Liver (tissue), 9 donors: ENCODE measurements around the gene VGLL4. TPM values are rescaled to one million over a fixed set of nuclear protein-coding genes. Genes with fewer than 3 reads are reported as not detected.

Source experiments
- DNase-seq: peaks from one replicate; pipeline ENCODE4 v3.0.0-alpha.2; 2017; ENCODE audit warnings: low spot score
- H3K27ac ChIP-seq, 2 donors: one replicate each; pipeline ENCODE4 v1.7.0; 2013; ENCODE audit warnings: inconsistent platforms in 2 of 2, low read length in 2 of 2, control low read depth in 1 of 2, low read depth in 1 of 2, mild to moderate bottlenecking in 1 of 2
- H3K27me3 ChIP-seq, 4 donors: one replicate each; pipeline versions ENCODE4 v1.6.1 to v1.7.0; 2013; ENCODE audit warnings: low read length in 3 of 4, inconsistent platforms in 1 of 4, mild to moderate bottlenecking in 1 of 4, moderate library complexity in 1 of 4; ENCODE audit not compliant: control insufficient read depth in 4 of 4, insufficient read depth in 4 of 4
- H3K36me3 ChIP-seq, 4 donors: one replicate each; pipeline versions ENCODE4 v1.6.1 to v1.7.0; 2013; ENCODE audit warnings: low read length in 3 of 4, mild to moderate bottlenecking in 3 of 4, low read depth in 1 of 4, moderate library complexity in 1 of 4; ENCODE audit not compliant: control insufficient read depth in 4 of 4, insufficient read depth in 3 of 4
- H3K4me1 ChIP-seq, 4 donors: one replicate each; pipeline versions ENCODE4 v1.6.1 to v1.7.0; 2013; ENCODE audit warnings: low read length in 3 of 4, mild to moderate bottlenecking in 3 of 4, moderate library complexity in 1 of 4; ENCODE audit not compliant: control insufficient read depth in 4 of 4, insufficient read depth in 4 of 4
- H3K4me3 ChIP-seq, 3 donors: one replicate each; pipeline versions ENCODE4 v1.6.1 to v1.7.0; 2013; ENCODE audit warnings: low read length in 3 of 3, control low read depth in 1 of 3, low read depth in 1 of 3, mild to moderate bottlenecking in 1 of 3
- H3K9ac ChIP-seq, 2 donors: one replicate each; pipeline ENCODE4 v1.7.0; 2013; ENCODE audit warnings: low read length in 2 of 2, mild to moderate bottlenecking in 2 of 2, moderate library complexity in 2 of 2, control low read depth in 1 of 2, low read depth in 1 of 2
- H3K9me3 ChIP-seq, 4 donors: one replicate each; pipeline versions ENCODE4 v1.6.1 to v1.7.0; 2013; ENCODE audit warnings: low read length in 3 of 4; ENCODE audit not compliant: control insufficient read depth in 4 of 4
- ATF3 ChIP-seq: IDR thresholded peaks from 2 replicates; pipeline ENCODE4 v1.6.1; 2016; ENCODE audit warnings: antibody characterized with exemption
- CTCF ChIP-seq: fragments of 150-350 bp; IDR thresholded peaks from 2 replicates; pipeline ENCODE4 v1.5.1; 2017; ENCODE audit warnings: improper control_type of control experiment, low read depth, low read length; ENCODE audit not compliant: missing input control
- FOXA1 ChIP-seq: IDR thresholded peaks from 2 replicates; pipeline ENCODE4 v1.6.1; 2016; ENCODE audit warnings: antibody characterized with exemption
- GABPA ChIP-seq, 2 donors: IDR thresholded peaks in 1 of 2; conservative IDR thresholded peaks in 1 of 2; 2 replicates each; pipeline ENCODE4 v1.6.1; 2016; ENCODE audit warnings: antibody characterized with exemption in 2 of 2, mild to moderate bottlenecking in 1 of 2, moderate library complexity in 1 of 2
- HNF4A ChIP-seq, 2 donors: conservative IDR thresholded peaks; 2 replicates each; pipeline ENCODE4 v1.6.1; 2016; ENCODE audit warnings: antibody characterized with exemption in 2 of 2, mild to moderate bottlenecking in 2 of 2
- HNF4G ChIP-seq: IDR thresholded peaks from 2 replicates; pipeline ENCODE4 v1.6.1; 2016; ENCODE audit warnings: antibody characterized with exemption
- JUND ChIP-seq, 2 donors: IDR thresholded peaks; 2 replicates each; pipeline ENCODE4 v1.6.1; 2016; ENCODE audit warnings: antibody characterized with exemption in 2 of 2
- MAX ChIP-seq: IDR thresholded peaks from 2 replicates; pipeline ENCODE4 v1.6.1; 2016; ENCODE audit warnings: antibody characterized with exemption
- NR2F2 ChIP-seq: IDR thresholded peaks from 2 replicates; pipeline ENCODE4 v1.6.1; 2016; ENCODE audit warnings: antibody characterized with exemption
- RAD21 ChIP-seq, 2 donors: IDR thresholded peaks; 2 replicates each; pipeline ENCODE4 v1.6.1; 2016; ENCODE audit warnings: antibody characterized with exemption in 2 of 2, mild to moderate bottlenecking in 2 of 2
- REST ChIP-seq: IDR thresholded peaks from 2 replicates; pipeline ENCODE4 v1.6.1; 2016; ENCODE audit warnings: antibody characterized with exemption, mild to moderate bottlenecking
- RXRA ChIP-seq, 2 donors: IDR thresholded peaks; 2 replicates each; pipeline ENCODE4 v1.6.1; 2017 to 2018; ENCODE audit warnings: antibody characterized with exemption in 2 of 2, mild to moderate bottlenecking in 1 of 2
- SP1 ChIP-seq: IDR thresholded peaks from 2 replicates; pipeline ENCODE4 v1.6.1; 2018; ENCODE audit warnings: antibody characterized with exemption, mild to moderate bottlenecking
- TAF1 ChIP-seq: conservative IDR thresholded peaks from 2 replicates; pipeline ENCODE4 v1.6.1; 2016; ENCODE audit warnings: antibody characterized with exemption, mild to moderate bottlenecking
- WGBS: extraction: QIAGEN DNeasy Blood & Tissue Kit; methylation state at CpG from one replicate; pipeline ENCODE4 v1.1.7; 2013; 5-methylcytosine and 5-hydroxymethylcytosine counted together
- polyA plus RNA-seq, 2 donors: library from polyadenylated mRNA; stranded (reverse) in 1 of 2; unstranded in 1 of 2; fragments of 200-250 nt in 1 of 2; fragments of >200 nt in 1 of 2; fragmentation: Nextera tagmentation in 1 of 2; extraction: Ambion mirVana in 1 of 2; gene quantifications; one replicate each; pipeline versions ENCODE4 v1.2.1 to v1.2.3, GENCODE V29; 2013 to 2015
- total RNA-seq, 2 donors: library from RNA; depleted of rRNA; stranded (reverse); fragments of >200 nt; gene quantifications; one replicate each; pipeline ENCODE4 v1.2.3, GENCODE V29; 2014
- donor health status: healthy.
- donor health status: healthy.
- donor health status: healthy.
- donor health status: healthy.
- donor health status: healthy.

VGLL4 gene
- total and polyA plus RNA-seq, 4 donors, result 7.2 to 27.9 (median 13.0) TPM

GRCh38 chr3:11588338-11588737 lies 55.4 kb downstream of the VGLL4 start:
- no peaks in the 10 kb centered on the region for H3K9me3 ChIP-seq
- no peaks in the 10 kb centered on the region for H3K27me3 ChIP-seq
- no peak overlapping the region for H3K9ac ChIP-seq
- H3K4me3 ChIP-seq, result no peak overlapping the region
- H3K27ac ChIP-seq, result no peak overlapping the region
- peaks cover 0 to 6% (median 0%) of the 10 kb centered on the region in 4 donors for H3K36me3 ChIP-seq
- TF ChIP-seq ATF3, result no peak
- TF ChIP-seq TAF1, result no peak
- no peak for TF ChIP-seq JUND (IDR thresholded peaks at IDR 0.05)
- no peak for TF ChIP-seq CTCF
- TF ChIP-seq NR2F2, result no peak
- no peak for TF ChIP-seq REST
- TF ChIP-seq SP1, result no peak
- TF ChIP-seq GABPA (IDR thresholded peaks at IDR 0.05 in 1 of 2, conservative IDR thresholded peaks at IDR 0.05 in 1 of 2), result no peak
- TF ChIP-seq HNF4G, result no peak
- TF ChIP-seq MAX, result no peak
- no peak for DNase-seq
- H3K4me1 ChIP-seq, result peaks cover 0 to 2% (median 0%) of the 10 kb centered on the region in 4 donors
- 90% methylated on average over 5 of the region's 5 CpGs for WGBS

- no peaks in the 10 kb centered on the region for H3K9me3 ChIP-seq
- no peak for DNase-seq
- no peaks in the 10 kb centered on the region for H3K27me3 ChIP-seq
- H3K27ac ChIP-seq, result no peak overlapping the region
- TF ChIP-seq RAD21 (IDR thresholded peaks at IDR 0.05) (no peak), NR2F2 (no peak), HNF4A (conservative IDR thresholded peaks at IDR 0.05) (no peak), CTCF (no peak), RXRA (IDR thresholded peaks at IDR 0.05) (no peak), FOXA1 (no peak), SP1 (no peak)
- H3K36me3 ChIP-seq, result peaks cover 0 to 6% (median 0%) of the 10 kb centered on the region in 4 donors
- H3K4me3 ChIP-seq, result no peak overlapping the region
- 95% methylated on average over 12 of the region's 12 CpGs for WGBS
- peaks cover 0 to 2% (median 0%) of the 10 kb centered on the region in 4 donors for H3K4me1 ChIP-seq
- H3K9ac ChIP-seq, result no peak overlapping the region
These were observed 55.9 kb downstream of the VGLL4 start for GRCh38 chr3:11587766-11588165.
